ENCODE results near the gene STIP1.

DNA sequence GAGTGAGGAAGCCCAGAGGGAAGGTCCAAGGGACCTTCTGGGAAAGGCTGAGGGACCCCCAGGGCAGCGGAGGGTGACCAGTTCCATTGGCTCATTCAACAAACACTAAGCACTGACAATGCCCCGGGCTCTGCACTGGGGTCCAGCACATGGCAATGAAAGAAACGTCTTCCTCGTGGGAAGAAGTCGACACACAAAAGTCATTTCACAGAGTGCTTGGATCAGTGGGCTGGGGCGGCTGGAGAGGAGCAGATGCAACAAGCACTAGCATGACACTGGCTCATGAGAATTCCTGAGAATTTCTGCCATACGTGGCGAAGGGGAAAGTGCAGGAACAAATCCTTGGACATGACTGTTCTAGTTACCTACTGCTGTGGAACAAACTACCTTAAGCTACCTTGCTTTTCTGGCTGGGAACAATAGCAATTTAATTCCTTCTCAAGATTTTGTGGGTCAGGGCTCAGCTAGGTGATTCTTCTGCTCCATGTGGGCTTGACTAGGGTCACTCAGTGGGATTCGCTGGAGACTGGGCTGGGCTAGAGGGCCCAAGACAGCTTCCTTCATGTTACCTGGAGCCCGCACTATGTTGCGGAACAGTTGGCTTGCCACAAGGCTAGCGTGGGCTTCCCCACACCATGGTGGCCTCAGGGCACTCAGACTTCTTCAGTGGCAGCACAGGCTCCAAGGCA lies 6.9 kb upstream of the STIP1 start:
- TF ChIP-seq, protein P1, sequence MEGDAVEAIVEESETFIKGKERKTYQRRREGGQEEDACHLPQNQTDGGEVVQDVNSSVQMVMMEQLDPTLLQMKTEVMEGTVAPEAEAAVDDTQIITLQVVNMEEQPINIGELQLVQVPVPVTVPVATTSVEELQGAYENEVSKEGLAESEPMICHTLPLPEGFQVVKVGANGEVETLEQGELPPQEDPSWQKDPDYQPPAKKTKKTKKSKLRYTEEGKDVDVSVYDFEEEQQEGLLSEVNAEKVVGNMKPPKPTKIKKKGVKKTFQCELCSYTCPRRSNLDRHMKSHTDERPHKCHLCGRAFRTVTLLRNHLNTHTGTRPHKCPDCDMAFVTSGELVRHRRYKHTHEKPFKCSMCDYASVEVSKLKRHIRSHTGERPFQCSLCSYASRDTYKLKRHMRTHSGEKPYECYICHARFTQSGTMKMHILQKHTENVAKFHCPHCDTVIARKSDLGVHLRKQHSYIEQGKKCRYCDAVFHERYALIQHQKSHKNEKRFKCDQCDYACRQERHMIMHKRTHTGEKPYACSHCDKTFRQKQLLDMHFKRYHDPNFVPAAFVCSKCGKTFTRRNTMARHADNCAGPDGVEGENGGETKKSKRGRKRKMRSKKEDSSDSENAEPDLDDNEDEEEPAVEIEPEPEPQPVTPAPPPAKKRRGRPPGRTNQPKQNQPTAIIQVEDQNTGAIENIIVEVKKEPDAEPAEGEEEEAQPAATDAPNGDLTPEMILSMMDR (IDR thresholded peaks at IDR 0.05; ENCODE audit: borderline replicate concordance, extremely low read depth, low read length, poor library complexity, severe bottlenecking) = no peak
- TF ChIP-seq EZH2 (IDR thresholded peaks at IDR 0.05; ENCODE audit: borderline replicate concordance, low read depth, low read length, severe bottlenecking) = no peak

Measured in DND-41 (cell line).